ENCODE data around the gene SMIM3.

DNA sequence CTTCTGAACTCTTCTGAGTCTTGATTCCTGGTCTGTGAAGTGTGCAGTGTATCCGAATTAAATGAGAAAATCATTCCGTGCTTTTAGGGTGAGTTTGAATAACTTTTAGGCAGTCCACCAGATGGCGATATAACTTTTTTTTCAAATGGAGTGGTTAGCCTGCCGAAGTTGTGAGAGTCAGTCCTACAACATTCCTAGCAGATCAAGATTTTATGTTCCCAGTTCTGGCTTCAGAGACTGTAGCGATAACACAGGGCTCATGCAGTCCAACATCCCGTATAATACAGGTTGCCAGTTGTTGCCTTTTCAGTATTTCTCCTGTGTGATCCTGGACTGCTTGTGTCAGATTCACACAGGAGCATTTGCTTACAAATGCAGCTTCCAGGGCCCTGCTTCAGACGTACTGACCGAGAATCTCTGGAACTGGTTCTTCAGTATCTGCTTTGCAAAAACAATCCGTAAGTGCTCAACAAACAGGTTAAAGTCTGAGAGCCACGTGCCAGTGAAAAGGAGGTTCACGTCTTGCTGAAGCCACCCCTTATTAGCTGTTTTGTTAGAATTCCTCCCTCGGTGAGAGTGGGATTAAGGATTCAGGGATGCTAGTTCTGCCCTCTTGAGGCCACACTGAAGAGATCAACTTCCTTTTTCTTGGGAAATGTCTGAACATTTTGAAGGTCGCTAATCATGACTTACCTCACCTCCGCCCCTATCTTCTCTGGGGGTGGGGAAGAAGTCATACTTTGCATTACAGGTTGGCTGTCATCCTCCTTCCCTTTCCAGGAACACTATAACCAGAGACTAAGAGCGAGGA, 22.8 kb downstream of the SMIM3 start:
- TF ChIP-seq, protein P1, sequence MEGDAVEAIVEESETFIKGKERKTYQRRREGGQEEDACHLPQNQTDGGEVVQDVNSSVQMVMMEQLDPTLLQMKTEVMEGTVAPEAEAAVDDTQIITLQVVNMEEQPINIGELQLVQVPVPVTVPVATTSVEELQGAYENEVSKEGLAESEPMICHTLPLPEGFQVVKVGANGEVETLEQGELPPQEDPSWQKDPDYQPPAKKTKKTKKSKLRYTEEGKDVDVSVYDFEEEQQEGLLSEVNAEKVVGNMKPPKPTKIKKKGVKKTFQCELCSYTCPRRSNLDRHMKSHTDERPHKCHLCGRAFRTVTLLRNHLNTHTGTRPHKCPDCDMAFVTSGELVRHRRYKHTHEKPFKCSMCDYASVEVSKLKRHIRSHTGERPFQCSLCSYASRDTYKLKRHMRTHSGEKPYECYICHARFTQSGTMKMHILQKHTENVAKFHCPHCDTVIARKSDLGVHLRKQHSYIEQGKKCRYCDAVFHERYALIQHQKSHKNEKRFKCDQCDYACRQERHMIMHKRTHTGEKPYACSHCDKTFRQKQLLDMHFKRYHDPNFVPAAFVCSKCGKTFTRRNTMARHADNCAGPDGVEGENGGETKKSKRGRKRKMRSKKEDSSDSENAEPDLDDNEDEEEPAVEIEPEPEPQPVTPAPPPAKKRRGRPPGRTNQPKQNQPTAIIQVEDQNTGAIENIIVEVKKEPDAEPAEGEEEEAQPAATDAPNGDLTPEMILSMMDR (IDR thresholded peaks at IDR 0.05), result peak; percentile 39 to 59 (median 52)
- no peak for TF ChIP-seq POLR2A (IDR thresholded peaks at IDR 0.05)

Measured in sigmoid colon (tissue), 3 donors.